Naive thymus-derived CD4-positive, alpha-beta T cell (primary cell): Measurements from ENCODE around the gene TP53TG5. TPM values are rescaled to one million over a fixed set of nuclear protein-coding genes. Genes with fewer than 3 reads are reported as not detected.
"Not testable (repeated sequence)": the region's sequence is repeated elsewhere in the genome, so short reads cannot be mapped to it uniquely, and the experiment has no call there.

ENCODE experiments used
- ATAC-seq: fragments of 150-1000 bp; cut with Tn5 transposase; 2 replicates; pipeline ENCODE4 v1.10.0; 2021; ENCODE audit warnings: mild to moderate bottlenecking, moderate library complexity
- CTCF ChIA-PET: fragments of 350-600 bp; sonication (Branson Sonifier 250); formaldehyde crosslinking; loops from one replicate; lab custom pipeline; 2021; ENCODE audit warnings: antibody characterized with exemption; lab: Charles Lee
- POLR2A ChIA-PET: fragments of 350-600 bp; sonication (Branson Sonifier 250); formaldehyde crosslinking; loops from one replicate; lab custom pipeline; 2021; ENCODE audit warnings: antibody characterized with exemption, inconsistent platforms; lab: Charles Lee
- DNase-seq, 9 donors: peaks; one replicate each; pipeline versions ENCODE4 v3.0.0 to v3.0.0-alpha.2; 2020 to 2022; ENCODE audit warnings: mixed read lengths in 1 of 9
- H3K27ac ChIP-seq: one replicate; pipeline ENCODE4 v1.7.0; 2013; ENCODE audit warnings: mild to moderate bottlenecking, low read depth, low read length, moderate library complexity
- H3K27me3 ChIP-seq, 2 donors: one replicate each; pipeline ENCODE4 v1.7.0; 2013; ENCODE audit warnings: low read length in 2 of 2, mild to moderate bottlenecking in 2 of 2, moderate library complexity in 2 of 2; ENCODE audit not compliant: control insufficient read depth in 2 of 2, insufficient read depth in 2 of 2
- H3K36me3 ChIP-seq, 3 experiments: 1 replicate in 2 of 3; 2 replicates in 1 of 3; pipeline ENCODE4 v1.7.0; 2013; ENCODE audit warnings: low read length in 3 of 3, mild to moderate bottlenecking in 3 of 3, moderate library complexity in 1 of 3; ENCODE audit not compliant: insufficient read depth in 3 of 3, control insufficient read depth in 2 of 3
- H3K4me1 ChIP-seq, 2 donors: one replicate each; pipeline ENCODE4 v1.7.0; 2013; ENCODE audit warnings: low read length in 2 of 2, mild to moderate bottlenecking in 2 of 2, moderate library complexity in 1 of 2; ENCODE audit not compliant: control insufficient read depth in 2 of 2, insufficient read depth in 2 of 2
- H3K4me3 ChIP-seq: 2 replicates; pipeline ENCODE4 v1.7.0; 2013; ENCODE audit warnings: mild to moderate bottlenecking, low read length
- H3K9me3 ChIP-seq, 3 experiments: 1 replicate in 2 of 3; 2 replicates in 1 of 3; pipeline ENCODE4 v1.7.0; 2013; ENCODE audit warnings: low read length in 3 of 3; ENCODE audit not compliant: control insufficient read depth in 2 of 3
- H3K27ac Mint-ChIP-seq, 9 donors: one replicate each; pipeline ENCODE4 v1.8.0; 2020 to 2022; ENCODE audit warnings: mixed read lengths in 9 of 9, mild to moderate bottlenecking in 8 of 9, moderate library complexity in 5 of 9, inconsistent platforms in 2 of 9
- H3K27me3 Mint-ChIP-seq, 5 donors: one replicate each; pipeline ENCODE4 v1.8.0; 2021 to 2022; ENCODE audit warnings: mixed read lengths in 5 of 5, mild to moderate bottlenecking in 1 of 5
- H3K36me3 Mint-ChIP-seq, 5 donors: one replicate each; pipeline ENCODE4 v1.8.0; 2020 to 2022; ENCODE audit warnings: mixed read lengths in 5 of 5, mild to moderate bottlenecking in 3 of 5, inconsistent platforms in 1 of 5
- H3K4me1 Mint-ChIP-seq, 7 donors: one replicate each; pipeline ENCODE4 v1.8.0; 2020 to 2022; ENCODE audit warnings: mixed read lengths in 7 of 7, mild to moderate bottlenecking in 3 of 7, inconsistent platforms in 1 of 7
- H3K4me3 Mint-ChIP-seq, 10 donors: one replicate each; pipeline ENCODE4 v1.8.0; 2020 to 2022; ENCODE audit warnings: mild to moderate bottlenecking in 10 of 10, mixed read lengths in 10 of 10, moderate library complexity in 6 of 10, inconsistent platforms in 2 of 10
- H3K9me3 Mint-ChIP-seq, 11 donors: one replicate each; pipeline ENCODE4 v1.8.0; 2020 to 2022; ENCODE audit warnings: mixed read lengths in 11 of 11, mild to moderate bottlenecking in 4 of 11, inconsistent platforms in 1 of 11, moderate library complexity in 1 of 11
- intact Hi-C, 2 donors: fragments of 100-400 bp; cut with micrococcal nuclease; formaldehyde crosslinking; loops; one replicate each; pipeline ENCODE4 v1.15.1; 2023
- polyA plus RNA-seq, 2 donors: library from polyadenylated mRNA; unstranded; fragments of 300-500 nt; fragmentation: Illumina TruSeq; gene quantifications; one replicate each; pipeline ENCODE4 v1.2.3, GENCODE V29; 2021
- total RNA-seq, 6 experiments: library from RNA in 5 of 6; stranded (reverse) in 5 of 6; gene quantifications; 1 replicate in 5 of 6; 2 replicates in 1 of 6; pipeline ENCODE4 v1.2.3 and lab custom pipeline; 2021 to 2026

Gene TP53TG5
- total and polyA plus RNA-seq, 7 experiments from 2014 or later = 0.14 to 0.48 (median 0.24) TPM; not detected in 2

GRCh38 chr20:45354423-45355208 is 23.5 kb downstream of the TP53TG5 start:
- H3K4me3 Mint-ChIP-seq = peak overlapping the region in 1 of 10 donors; percentile 82
- intact Hi-C loops = no loop called here
- H3K4me1 Mint-ChIP-seq = peaks cover 0 to 64% (median 0%) of the 10 kb centered on the region in 7 donors

GRCh38 chr20:45353746-45354145 is 24.4 kb downstream of the TP53TG5 start:
- DNase-seq (no peak), ATAC-seq (no peak)
- POLR2A ChIA-PET = interaction anchor here (1.0 kb wide), 1 partner anchor 20 kb away, joined by 3 read pairs; no protein-coding TSS in a partner anchor
- intact Hi-C loops = no loop called here
- Mint-ChIP-seq H3K27ac (peak overlapping the region in 1 of 9 donors; percentile 92), H3K4me3 (no peak overlapping the region), H3K4me1 (peaks cover 0 to 60% (median 0%) of the 10 kb centered on the region in 7 donors), H3K36me3 (no peaks in the 10 kb centered on the region), H3K9me3 (no peaks in the 10 kb centered on the region), H3K27me3 (no peaks in the 10 kb centered on the region)
- CTCF ChIA-PET = no interaction called here
- Histone ChIP-seq H3K36me3 (no peaks in the 10 kb centered on the region), H3K27ac (no peak overlapping the region), H3K4me1 (no peaks in the 10 kb centered on the region), H3K4me3 (no peak overlapping the region), H3K9me3 (no peaks in the 10 kb centered on the region), H3K27me3 (no peaks in the 10 kb centered on the region)

More at GRCh38 chr20:45354423-45355208, 23.5 kb downstream of the TP53TG5 start:
- H3K27me3 ChIP-seq = no peaks in the 10 kb centered on the region
- no peaks in the 10 kb centered on the region for H3K4me1 ChIP-seq
- Mint-ChIP-seq H3K36me3 (no peaks in the 10 kb centered on the region), H3K27me3 (no peaks in the 10 kb centered on the region), H3K9me3 (no peaks in the 10 kb centered on the region), H3K27ac (peak overlapping the region in 1 of 9 donors; percentile 92)
- ChIA-PET POLR2A (interaction anchor here (1.0 kb wide), 1 partner anchor 19 kb away, joined by 3 read pairs; no protein-coding TSS in a partner anchor), CTCF (interaction anchor here (1.0 to 1.7 kb wide), 2 partner anchors 19 to 95 kb away, joined by 3 to 4 read pairs; no protein-coding TSS in a partner anchor)
- no peaks in the 10 kb centered on the region for H3K36me3 ChIP-seq
- no peak overlapping the region for H3K4me3 ChIP-seq
- no peak for ATAC-seq
- no peak for DNase-seq
- no peak overlapping the region for H3K27ac ChIP-seq
- no peaks in the 10 kb centered on the region for H3K9me3 ChIP-seq

- POLR2A ChIA-PET = interaction anchor here (1.7 kb wide), 1 partner anchor 10 kb away, joined by 4 read pairs; the partner anchor contains the start of gene SYS1
- intact Hi-C loops = no loop called here
- no peak overlapping the region for H3K27ac Mint-ChIP-seq
Observed at GRCh38 chr20:45352729-45353128, 25.4 kb downstream of the TP53TG5 start.

GRCh38 chr20:45350795-45351194 is 27.3 kb downstream of the TP53TG5 start:
- H3K4me3 Mint-ChIP-seq, H3K36me3 ChIP-seq, intact Hi-C loops, H3K27me3 ChIP-seq, POLR2A ChIA-PET, H3K9me3 ChIP-seq, ATAC-seq, H3K27ac Mint-ChIP-seq, H3K27ac ChIP-seq, H3K4me3 ChIP-seq, H3K9me3 Mint-ChIP-seq, H3K36me3 Mint-ChIP-seq, H3K4me1 ChIP-seq, DNase-seq: not testable (repeated sequence)
- peaks cover 3 to 58% (median 7%) of the 10 kb centered on the region in 7 donors for H3K4me1 Mint-ChIP-seq
- CTCF ChIA-PET = interaction anchor here (1.2 kb wide), 1 partner anchor 11 kb away, joined by 3 read pairs; no protein-coding TSS in a partner anchor
- H3K27me3 Mint-ChIP-seq = peaks cover 0 to 13% (median 7%) of the 10 kb centered on the region in 5 donors

More at GRCh38 chr20:45352729-45353128, 25.4 kb downstream of the TP53TG5 start:
- peaks cover 0 to 52% (median under 1%) of the 10 kb centered on the region in 7 donors for H3K4me1 Mint-ChIP-seq
- no peak for ATAC-seq
- H3K36me3 Mint-ChIP-seq = no peaks in the 10 kb centered on the region
- Histone ChIP-seq H3K4me1 (peaks cover 1% of the 10 kb centered on the region in 2 donors), H3K27ac (no peak overlapping the region), H3K36me3 (no peaks in the 10 kb centered on the region), H3K27me3 (no peaks in the 10 kb centered on the region), H3K4me3 (no peak overlapping the region), H3K9me3 (no peaks in the 10 kb centered on the region)
- no peak for DNase-seq
- no peak overlapping the region for H3K4me3 Mint-ChIP-seq
- CTCF ChIA-PET = no interaction called here
- H3K27me3 Mint-ChIP-seq = no peaks in the 10 kb centered on the region
- no peaks in the 10 kb centered on the region for H3K9me3 Mint-ChIP-seq

DNA sequence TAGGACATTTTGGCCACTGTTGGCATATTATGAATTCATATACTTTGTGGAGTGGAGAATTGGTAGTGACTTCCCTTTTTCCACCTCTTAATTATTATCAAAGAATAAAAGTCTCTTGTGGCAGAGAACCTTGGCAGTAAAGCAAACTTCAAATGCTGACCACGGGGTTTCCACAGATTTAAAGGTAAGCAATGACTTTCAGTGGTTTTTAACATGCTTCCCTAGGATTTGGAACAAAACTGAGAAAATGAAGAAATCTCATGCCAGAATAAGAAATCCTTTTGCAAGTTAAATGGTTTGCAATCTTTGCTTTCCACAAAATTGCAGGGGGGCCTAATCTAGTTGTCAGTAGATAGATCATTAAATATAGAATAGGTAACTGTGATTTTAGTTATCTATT is 27.9 kb downstream of the TP53TG5 start:
- H3K4me3 Mint-ChIP-seq = no peak overlapping the region
- peaks cover 3 to 58% (median 7%) of the 10 kb centered on the region in 7 donors for H3K4me1 Mint-ChIP-seq

GRCh38 chr20:45347936-45348778 is 30.0 kb downstream of the TP53TG5 start, which contains the start of gene SDC4:
Gene SDC4 (minus strand): TSS chr20:45348424. CDS start chr20:45348384, 40 bp downstream.
- Mint-ChIP-seq H3K27me3 (peaks cover 0 to 18% (median 7%) of the 10 kb centered on the region in 5 donors), H3K9me3 (no peaks in the 10 kb centered on the region), H3K4me1 (peaks cover 3 to 51% (median 7%) of the 10 kb centered on the region in 7 donors), H3K4me3 (peak within 1 kb of the TSS; percentile 45 to 95 (median 74)), H3K27ac (peak within 1 kb of the TSS in 1 of 9 donors; percentile 83), H3K36me3 (no peaks in the 10 kb centered on the region)
- no peaks in the 10 kb centered on the region for H3K27me3 ChIP-seq
- peaks cover 4% of the 10 kb centered on the region in 2 donors for H3K4me1 ChIP-seq
- H3K36me3 ChIP-seq = no peaks in the 10 kb centered on the region
- intact Hi-C loops = loop anchor here in 1 of 2 donors (1.0 to 2.0 kb wide), 2 partner anchors 9 to 29 kb away; no protein-coding TSS in a partner anchor
- ChIA-PET POLR2A (interaction anchor here (1.0 kb wide), 1 partner anchor 15 kb away, joined by 7 read pairs; the partner anchor contains the start of gene SYS1), CTCF (interaction anchor here (0.6 kb wide), 1 partner anchor 495 kb away, joined by 3 read pairs; no protein-coding TSS in a partner anchor)
- peak in 3 of 9 donors; percentile 13 to 85 (median 42) for DNase-seq
- ATAC-seq = peak; percentile 87
- no peak within 1 kb of the TSS for H3K27ac ChIP-seq
- peak within 1 kb of the TSS; percentile 54 for H3K4me3 ChIP-seq
- H3K9me3 ChIP-seq = no peaks in the 10 kb centered on the region

More for the DNA sequence above, 27.9 kb downstream of the TP53TG5 start:
- Histone ChIP-seq H3K4me1 (peaks cover 4% of the 10 kb centered on the region in 2 donors), H3K36me3 (no peaks in the 10 kb centered on the region), H3K27ac (no peak overlapping the region), H3K4me3 (no peak overlapping the region), H3K27me3 (no peaks in the 10 kb centered on the region), H3K9me3 (no peaks in the 10 kb centered on the region)
- DNase-seq (no peak), ATAC-seq (no peak)
- intact Hi-C loops = no loop called here
- H3K9me3 Mint-ChIP-seq = no peaks in the 10 kb centered on the region
- H3K27ac Mint-ChIP-seq = no peak overlapping the region
- ChIA-PET CTCF (no interaction called here), POLR2A (no interaction called here)
- no peaks in the 10 kb centered on the region for H3K36me3 Mint-ChIP-seq
- peaks cover 0 to 17% (median 7%) of the 10 kb centered on the region in 5 donors for H3K27me3 Mint-ChIP-seq
